GM21619 (cell line): ENCODE data around the gene BRME1.

Experiments used
- ATAC-seq: cut with Tn5 transposase; IDR thresholded peaks from one replicate; pipeline ENCODE4 v1.9.1; 2021; ENCODE audit not compliant: unreplicated experiment

The BRME1 gene

DNA sequence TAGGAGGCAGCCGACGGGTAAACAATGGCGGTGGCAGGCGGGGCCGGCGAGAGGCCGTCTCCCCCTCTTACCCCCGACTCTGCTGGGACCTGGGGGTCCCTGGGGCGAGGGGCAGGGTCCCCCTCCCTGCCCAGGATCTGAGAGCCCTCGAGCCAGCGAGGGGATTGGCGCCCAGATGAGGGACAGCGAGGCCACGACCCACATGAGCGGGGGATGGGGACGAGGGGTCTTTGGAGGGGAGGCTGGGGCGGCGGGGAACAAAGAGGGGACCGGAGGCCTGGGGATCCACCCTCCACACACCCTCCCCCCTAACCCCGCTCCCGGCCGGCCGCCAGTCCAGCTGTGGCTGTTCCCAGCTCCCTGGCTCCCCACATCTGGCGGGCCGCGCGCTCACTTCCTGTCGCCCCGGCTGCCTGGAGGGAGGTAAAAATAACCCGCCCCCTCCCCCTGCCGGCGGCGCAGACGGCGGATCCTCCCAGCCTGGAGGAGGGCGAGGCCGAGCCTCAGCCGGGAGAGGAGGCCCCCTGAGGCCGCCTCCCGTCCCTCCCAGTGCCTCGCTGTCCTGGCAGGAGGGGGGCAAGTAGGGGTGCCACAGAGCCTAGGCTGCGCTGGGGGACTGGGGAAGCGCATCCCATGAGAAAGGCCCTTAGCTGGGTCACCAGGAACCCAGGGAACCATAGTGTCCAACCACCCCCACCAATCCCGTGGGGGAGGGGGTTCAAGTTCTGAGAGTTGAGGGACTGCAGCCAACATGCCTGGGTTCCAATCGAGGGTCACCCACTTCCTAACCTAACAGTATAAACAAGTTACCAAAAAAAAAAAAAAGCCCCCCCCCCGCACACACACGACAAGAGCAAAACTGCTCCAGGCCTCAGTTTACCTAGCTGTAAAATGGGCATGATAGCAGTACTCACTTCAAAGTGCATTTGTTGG lies 58.2 kb downstream of the BRME1 start:
- peak; percentile 11 for ATAC-seq

DNA sequence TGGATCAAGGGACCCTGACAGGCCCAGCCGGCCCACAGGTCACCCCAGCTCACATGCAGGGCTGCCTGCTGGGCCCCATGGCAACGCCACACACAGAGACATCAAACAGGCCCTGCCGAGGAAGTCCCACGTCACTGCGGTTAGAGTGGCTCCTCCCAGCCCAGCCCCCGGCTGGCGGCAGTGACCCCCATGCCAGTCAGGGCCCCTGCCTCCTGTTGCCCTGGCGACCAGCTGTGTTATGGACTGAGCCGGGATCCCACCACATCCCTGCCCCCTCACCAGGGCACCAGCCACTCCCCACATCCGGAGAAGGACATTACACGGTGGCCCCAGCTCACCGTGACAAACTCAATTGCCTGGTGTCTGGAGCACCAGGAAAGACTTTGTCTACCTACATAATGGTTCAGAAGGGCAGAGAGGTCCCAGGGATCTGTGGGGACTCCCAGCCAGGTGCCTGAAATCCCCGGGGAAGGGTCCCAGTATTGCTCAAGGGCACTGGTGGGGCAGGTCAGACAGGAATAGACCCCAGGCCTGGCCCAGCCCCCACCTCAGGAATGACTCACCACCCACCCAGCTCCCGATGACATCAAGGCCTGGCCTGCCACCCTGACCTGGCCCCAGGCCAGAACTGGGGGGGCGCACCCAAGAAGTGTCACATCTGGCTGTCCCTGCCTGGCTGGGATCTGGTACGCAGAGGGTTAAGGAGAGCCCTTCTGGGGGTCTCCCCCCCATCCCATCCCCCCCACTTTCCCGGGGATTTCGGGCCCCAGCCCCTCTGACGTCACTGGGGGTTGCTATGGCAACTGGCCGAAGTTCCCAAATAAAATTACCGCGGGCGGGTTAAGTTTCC lies 59.1 kb downstream of the BRME1 start:
- ATAC-seq = peak; percentile 46

DNA sequence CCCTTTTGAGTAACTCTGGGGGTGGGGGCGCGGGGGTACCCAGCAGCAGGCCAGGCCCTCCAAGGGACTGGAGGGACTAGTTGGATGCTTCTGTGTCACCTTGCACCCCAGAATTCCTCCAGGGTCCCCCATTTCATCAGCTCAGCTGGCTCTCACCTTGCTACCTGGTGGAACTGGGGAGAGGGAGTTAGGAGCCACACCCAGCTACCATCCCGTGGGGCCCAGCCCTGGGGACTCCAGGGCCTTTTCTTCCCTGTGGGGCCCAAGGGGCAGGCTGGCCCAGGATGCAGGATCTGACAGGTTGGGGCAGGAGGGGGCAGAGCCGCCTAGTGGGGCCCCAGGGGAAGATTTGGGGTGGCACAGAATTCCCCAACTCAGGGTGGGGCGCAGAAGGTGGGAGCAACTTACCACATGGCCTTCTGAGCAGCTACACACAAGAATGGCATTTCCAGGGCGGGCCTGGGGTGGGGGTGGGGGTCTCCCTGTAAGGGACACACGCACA lies 61.7 kb downstream of the BRME1 start:
- ATAC-seq = no peak

DNA sequence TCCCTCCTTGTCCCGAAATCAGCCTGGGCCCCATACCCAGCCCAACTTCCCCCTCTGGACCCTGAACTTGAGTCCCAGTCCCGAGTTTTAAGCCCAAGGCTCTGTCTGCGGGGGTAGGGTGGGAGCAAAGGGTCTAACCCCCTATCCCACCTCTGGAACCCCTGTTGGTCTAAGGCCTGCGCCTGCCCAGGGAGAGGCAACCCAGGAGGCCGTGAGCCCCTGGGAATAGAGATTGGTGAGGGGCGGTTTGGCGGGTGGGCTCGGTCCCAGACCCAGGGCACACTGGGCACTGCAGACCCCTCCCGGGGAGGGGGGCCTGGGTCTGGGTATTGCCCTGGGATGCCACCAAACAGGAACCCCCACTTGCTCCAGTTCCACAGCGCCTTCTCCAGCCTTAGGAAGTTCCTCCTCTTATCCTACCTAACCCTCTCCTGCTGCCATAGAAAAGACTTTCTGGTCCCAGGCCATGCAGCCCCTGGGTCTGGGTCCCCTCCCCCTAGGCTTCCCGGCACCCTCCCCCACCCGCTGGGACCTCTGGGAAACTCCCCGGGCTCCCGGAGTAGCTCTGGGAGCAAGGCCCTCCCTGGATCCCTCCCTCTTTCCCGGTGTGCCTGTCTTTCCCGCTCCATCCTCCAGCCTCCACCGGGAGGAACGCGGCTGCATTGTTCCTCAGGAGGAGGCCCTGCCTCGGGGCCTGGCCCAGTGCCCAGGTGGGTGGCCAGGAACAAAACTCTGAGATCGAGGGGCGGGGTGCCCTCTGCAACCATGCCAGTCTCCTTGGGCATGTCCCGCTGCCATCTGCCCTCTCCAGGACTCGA lies 62.6 kb downstream of the BRME1 start:
- no peak for ATAC-seq

DNA sequence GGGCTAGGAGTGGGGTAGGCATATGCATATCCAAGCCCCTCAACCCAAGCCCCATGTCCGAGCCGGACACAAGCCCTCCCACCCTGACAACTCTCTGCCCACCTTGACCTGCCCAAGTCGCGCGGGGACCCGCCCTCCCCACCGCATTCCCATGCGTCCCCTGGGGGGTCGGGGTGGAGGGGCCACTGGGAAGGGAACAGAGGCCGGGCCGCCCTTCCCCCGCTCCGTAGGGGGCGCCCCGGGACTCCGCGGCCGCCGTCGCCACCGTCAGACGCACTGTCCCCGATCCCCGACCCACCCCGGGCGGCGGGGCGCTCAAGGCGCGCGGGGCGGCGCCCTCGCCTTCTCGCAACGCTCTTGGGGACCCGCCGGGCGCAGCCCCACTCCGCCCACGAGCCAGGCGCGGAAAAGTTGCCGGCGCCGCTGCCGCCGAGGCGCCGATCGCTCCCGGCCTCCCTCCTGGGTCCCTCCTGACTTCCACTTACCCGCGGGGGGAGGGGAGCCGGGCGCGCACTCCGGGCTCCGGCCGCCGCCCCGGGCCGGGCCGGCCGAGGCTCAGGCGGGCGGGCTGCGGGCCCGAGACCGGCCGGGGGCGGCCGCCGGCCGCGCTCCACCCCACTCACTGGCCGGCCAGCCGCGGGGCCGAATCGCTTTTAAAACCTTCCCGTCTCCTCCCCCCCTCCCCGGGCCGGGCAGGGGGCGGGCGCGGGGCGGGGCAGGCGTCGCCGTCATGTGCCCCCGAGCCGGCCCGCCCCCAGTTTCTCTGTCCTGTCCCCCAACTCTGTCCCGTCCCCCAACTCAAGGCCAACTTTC lies 63.4 kb downstream of the BRME1 start:
- no peak for ATAC-seq

DNA sequence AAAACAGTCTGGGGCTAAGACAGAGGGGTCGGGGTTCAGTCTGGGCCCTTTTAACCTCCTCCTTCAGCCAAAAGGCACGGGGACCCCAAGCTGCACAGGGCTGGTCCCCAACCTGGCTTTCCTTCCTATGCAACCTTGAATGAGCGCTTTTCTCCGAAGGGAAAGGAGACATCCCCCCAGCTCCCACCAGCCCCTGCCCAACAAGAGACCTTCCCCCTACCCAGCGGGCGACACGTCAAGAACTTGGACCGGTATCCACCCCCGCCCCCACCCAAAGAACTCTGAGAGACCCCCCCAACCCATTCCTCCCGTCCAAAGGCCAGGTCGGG lies 64.0 kb downstream of the BRME1 start:
- ATAC-seq = no peak

DNA sequence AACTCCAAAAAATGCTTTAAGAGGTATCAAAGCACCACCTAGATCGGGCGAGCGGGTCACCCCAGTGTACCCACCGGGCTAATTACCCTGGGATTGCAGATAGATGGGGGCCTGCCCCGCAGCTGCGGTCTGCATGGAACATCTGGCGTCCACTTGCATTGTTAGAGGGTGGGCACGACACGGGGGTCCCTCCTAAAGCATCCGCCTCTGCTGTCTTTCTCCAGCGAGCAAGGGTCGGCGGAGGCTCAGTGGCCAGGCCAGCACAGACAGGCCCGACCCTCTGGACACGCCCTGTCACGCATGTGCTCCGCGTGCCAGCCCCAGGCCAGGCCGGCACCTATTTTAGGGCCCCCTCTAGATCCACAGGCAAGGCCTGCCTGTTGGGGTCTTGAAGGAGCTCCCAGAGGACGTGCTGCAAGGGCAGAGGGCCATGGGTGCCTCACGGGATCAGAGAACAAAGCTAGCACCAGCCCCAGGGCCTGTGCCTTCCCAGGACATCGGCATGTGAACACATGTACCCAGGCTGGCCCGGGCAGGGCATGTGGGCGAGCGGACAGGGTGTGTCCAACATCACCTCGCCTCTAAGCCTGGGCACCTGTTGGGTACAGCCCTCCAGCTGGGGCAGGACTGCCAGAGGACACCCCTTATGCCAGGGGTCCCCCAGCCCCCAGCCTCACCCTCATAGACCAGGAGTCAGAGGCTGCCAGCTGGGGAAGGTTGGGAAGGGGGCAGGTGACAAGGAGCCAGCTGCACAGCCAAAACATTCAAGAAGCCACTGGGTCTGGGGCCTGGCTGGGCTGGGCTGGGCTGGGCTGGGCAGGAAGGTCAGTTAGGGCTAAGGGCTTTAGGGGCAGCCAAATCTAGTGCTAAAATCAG lies 64.6 kb downstream of the BRME1 start:
- ATAC-seq = no peak

DNA sequence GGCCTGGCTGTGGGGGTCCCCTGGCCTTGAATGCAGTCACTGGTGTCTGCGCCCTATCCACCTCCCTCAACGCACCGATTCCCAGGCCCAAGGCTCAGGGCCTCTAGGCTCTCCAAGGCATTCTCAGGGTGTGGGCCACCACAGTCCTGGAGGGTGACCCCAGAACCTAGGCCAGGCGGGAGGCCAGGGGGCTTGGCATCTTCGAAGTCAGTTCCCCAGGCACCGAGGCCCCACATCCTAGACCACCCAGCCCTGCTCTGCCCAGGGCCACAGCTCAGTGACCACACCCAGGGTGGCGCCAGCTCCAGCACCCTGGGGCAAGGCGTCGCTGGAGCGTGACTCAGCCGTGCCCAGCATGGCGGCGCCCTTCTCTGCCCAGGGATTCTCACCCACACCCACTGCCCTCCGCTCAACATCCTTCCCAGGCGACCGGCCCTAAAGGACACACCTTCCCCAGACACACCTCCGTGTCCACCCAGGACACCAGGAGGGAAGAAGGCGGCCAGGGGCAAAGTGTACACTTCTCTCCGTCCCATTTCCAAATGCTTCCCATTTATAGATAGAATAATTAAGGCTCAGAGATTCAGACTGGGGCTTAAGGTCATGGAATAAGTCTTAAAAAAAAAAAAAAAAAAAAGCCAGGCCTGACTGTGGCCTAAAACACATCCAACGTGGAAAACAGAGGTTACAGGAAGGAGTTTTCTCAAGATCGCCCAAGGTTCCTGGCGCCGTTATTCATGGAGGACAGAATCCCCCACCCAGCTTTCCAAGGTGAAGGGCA lies 65.4 kb downstream of the BRME1 start:
- no peak for ATAC-seq

DNA sequence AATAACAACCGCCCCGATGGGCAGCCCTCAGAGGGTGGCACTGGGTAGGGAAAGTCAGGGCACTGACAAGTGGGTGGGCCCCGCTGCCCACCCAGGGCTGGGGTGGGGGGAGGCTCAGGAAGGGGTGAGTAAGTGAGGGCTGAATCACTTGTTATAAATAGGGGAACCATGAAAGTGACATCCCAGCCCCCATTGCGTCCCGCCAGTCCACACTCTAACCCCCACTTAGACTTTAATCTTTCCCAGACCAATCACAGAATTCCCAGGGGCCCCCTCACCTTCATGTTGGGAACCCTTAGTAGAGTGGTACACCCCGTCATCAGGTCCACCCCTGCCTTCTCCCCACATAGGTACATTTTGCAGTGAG lies 66.0 kb downstream of the BRME1 start:
- ATAC-seq = no peak

DNA sequence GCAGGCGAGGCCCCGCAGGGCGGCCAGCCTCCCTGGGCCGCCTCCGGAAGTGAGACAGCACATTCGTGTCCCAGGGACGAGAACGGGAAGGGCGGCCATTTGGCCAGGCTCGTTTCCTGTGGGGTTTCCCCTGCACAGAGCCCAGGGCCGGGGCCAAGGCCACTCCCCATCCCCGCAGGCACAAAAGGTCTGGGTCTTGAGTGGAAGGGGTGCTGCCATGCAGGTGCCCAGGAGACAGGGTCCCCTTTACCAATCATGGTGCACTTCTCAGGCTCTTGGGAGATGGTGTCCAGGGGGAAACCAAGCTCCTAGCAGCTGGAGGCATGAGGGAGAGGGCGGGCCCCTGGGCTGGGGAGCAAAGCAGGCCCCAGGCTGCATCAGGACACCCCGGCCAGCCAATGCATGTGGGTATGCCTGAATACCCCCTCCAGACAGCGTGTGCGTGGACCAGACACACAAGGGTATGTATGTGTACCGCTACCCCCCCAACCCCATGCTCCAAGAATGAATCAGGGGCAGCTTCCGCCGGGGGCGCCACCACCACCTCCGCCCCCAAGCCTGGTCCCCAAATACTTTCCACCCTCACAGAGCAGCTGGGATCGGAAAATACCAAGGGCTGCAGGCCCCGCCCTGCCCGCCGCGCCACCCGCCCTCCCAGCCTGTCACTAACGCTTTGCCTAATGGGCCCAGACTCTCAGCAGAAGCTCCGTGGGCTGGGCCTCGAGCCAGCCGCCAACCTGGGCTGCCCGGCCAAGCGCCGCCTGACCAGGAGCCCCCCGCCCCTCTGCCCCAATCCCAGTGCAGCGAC lies 66.6 kb downstream of the BRME1 start:
- no peak for ATAC-seq

DNA sequence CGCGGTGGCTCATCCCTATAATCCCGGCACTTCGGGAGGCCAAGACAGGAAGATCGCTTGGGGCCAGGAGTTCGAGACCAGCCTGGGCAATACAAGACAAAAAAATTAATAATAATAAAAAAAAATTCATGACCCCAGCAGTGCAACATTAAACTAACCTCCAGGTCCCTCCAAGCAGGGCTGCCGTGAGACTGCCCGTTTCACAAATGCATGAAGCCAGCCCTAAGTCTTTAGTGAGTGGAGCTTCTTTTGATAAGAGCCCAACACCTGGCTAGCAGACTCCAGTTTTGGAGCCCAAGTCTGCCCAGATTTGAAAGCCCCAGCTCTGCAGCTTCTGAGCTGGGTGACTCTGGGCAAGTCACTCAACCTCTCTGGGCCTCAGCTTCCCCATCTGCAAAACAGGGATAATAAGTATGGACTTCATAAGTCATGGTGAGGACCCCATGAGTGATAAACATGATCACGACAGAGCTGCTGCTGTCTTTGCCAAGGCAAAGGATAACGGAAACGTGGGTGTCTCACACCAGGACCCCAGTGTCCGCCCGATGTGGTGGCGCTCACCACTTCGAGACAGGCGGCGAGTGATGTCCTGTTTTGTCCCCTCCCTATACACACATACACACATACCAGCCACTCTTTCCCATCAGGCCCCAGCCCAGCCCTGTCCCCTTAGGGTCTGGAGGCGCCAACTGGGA lies 67.3 kb downstream of the BRME1 start:
- no peak for ATAC-seq

DNA sequence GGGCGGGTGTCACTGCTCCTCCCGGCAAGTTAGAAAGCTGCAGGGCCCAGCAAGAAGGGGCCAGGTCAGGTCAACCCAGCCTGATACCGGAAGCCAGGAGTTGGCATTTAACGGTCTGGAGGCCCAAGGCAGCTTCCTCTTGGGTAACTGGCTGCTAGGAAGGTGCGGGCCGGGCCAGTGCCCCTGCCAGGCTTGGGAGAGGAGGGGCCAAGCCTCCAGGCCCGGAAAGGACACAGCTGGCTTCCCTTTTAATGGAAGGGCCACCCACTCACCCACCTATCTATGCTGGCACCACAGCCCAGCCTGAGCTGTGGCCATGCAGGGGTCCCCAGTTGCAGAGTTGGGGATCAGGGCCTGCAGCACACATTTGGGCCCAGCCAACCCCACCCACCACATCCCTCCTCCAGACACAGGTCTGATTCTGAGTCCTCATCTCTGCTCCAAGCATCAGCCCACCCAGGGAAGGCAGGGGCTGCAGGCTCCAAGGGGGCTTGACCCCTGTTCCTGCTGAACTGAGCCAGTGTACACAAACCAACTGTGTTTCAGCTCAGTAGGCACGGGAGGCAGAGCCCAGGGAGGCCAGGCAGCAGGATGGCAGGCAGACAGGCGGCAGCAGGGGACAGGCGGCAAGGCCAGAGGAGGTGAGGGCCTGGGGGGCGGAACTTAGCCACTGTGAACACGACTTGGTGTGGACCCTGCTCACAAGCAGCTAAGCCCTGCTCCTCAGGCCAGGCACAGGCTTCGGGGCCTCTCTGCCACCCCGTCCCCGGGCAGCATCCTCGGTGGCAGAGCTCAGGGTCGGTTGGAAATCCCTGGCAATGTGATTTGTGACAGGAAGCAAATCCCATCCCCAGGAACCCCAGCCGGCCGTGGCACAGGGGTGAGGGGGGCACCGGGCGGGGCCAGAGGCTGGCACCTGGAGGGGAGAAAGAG lies 69.9 kb downstream of the BRME1 start:
- ATAC-seq = no peak

DNA sequence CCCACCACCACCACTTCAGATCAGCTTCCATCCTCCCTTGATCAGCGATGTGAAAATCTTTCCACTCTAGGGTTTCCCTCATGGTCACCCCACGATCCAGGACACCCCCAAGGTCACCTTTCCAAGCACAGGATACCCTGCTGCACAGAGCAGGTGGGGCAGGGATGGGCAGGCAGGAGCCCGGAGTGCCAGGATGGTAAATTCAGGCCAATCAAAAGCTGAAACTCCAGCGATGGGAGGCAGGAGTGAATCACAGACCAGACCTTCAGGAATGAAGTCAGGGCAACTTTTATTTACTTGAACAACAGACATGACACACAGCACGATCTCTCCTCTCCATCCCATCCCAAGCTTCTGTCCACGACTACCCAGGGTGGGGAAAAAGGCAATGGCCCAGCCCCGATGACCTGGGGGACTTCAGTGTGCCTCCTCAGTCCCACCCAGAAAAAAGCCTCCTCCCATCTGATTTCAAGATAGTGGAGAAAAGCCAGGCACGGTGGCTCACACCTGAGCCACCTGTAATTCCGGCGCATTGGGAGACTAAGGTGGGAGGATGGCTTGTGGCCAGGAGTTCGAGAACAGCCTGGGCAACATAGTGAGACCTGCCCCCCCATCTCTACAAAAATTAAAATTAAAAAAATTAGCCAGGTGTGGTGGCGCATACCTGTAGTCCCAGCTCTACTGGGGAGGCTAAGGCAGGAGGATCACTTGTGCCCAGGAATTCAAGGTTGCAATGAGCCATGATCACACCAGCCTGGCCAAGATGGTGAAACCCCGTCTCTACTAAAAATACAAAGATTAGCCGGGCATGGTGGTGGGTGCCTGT lies 71.5 kb downstream of the BRME1 start:
- ATAC-seq = no peak

DNA sequence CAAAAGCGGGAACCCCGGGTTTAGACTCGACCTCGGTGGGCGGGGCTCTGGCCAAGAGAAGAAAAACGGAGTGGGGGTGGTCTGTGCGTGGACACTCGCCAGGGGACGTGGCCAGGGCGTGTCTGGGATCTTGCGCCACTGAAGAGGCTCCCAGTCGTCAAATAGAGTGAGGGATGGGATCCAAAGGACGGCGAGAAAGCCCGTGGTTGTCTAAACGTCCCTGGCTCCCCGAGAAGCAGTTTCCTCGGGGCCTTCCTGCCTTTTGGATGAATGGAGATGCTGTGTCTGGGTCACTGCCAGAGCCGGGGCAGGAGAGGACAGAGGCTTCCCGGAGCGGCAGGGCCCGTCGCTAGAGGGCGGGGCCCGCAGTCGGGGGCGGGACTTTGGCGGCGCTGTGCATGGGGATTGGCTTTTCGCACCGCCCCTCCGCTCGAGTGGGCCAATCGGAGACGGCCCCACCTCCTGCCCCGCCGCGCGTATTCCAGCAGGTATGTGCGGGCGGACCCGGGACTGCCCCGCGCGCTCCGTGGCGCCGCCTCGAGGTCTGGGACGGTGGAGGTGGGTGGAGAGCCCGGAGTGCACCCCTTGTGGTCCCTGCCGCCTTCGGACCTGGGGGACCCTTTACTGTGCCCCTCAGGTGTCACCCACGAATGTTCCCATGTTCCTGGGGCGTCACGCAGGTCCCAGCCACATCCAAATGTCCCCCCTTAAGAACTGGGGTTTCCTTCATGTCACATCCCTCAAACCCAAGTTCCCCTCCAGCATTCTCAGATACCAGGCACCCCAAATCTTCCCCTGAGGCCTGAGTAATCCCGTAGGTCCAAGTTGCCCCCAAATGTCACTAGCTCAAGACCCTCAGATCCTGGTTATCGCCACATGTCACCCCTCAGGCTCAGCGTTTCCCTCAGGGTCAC lies 72.3 kb downstream of the BRME1 start:
- peak; percentile 67 for ATAC-seq
